Measurements from ENCODE around the gene CAPN2.
A peak's percentile ranks its signal among the peaks of the same experiment; 100 is the strongest.

Gene CAPN2

DNA sequence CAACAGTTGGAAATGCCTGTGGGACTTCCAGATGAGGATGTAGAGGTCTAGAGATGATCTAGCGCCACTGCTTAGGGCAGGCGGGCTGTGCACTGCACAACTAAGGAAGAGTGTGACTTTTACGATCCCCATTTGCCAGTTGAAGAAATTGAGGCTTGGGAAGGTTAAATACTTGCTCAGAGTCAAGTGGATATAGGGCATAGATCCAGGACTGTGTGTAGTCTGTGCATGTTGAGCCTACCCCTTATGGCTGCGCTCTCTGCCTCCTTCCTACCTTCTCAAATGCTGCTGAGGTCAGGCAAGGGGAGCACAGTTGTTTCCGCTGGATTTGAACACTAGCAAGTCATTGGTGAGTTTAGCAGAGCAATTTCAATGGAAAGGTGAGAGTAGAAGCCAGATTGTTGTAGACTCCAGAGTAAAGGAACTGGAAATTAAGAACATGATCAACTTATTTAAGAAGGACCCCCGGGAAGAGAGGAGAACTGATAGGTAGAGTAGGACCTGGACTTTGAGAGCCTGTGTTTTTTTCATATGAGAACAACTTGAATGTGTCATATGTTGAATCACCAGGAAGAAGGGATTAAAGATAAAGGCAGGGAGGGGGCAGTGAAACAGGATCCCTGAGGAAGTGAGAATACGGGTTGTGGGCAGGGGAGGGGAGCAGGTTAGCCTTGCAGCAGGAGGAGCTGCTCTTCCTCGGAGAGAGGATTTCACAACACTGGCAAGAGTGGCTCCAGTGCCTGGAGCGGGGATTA is 2.7 kb downstream of the CAPN2 start:
- no peak overlapping the region for H2AFZ ChIP-seq (ENCODE audit: low read length)
- H3K4me1 ChIP-seq (ENCODE audit: low read length), result peaks cover 56% of the 10 kb centered on the region
- H3K9me3 ChIP-seq (replicated peaks; ENCODE audit: insufficient read depth, low read length), result no peaks in the 10 kb centered on the region
- peaks cover 42% of the 10 kb centered on the region for H3F3A ChIP-seq (ENCODE audit: insufficient read depth, low read length)
- no peak for DNase-seq
- H3K9ac ChIP-seq (ENCODE audit: low read length), result peak overlapping the region; percentile 3; the same call in 1 of the 2 replicates
- peak overlapping the region; percentile 75 for H3K4me2 ChIP-seq (ENCODE audit: low read depth, low read length)
- no peaks in the 10 kb centered on the region for H3K9me2 ChIP-seq (replicated peaks; ENCODE audit: insufficient read depth, low read length)
- no peaks in the 10 kb centered on the region for H4K20me1 ChIP-seq (ENCODE audit: insufficient read depth, low read length)
- peaks cover 35% of the 10 kb centered on the region for H3K79me2 ChIP-seq (ENCODE audit: low read length)
- no peaks in the 10 kb centered on the region for H3K27me3 ChIP-seq (replicated peaks; ENCODE audit: insufficient read depth, low read length)
- H3K4me3 ChIP-seq (ENCODE audit: low read length), result peak overlapping the region; percentile 31
- peak overlapping the region; percentile 72; the same call in 1 of the 2 replicates for H3K27ac ChIP-seq (ENCODE audit: low read length)
- TF ChIP-seq, protein P1, sequence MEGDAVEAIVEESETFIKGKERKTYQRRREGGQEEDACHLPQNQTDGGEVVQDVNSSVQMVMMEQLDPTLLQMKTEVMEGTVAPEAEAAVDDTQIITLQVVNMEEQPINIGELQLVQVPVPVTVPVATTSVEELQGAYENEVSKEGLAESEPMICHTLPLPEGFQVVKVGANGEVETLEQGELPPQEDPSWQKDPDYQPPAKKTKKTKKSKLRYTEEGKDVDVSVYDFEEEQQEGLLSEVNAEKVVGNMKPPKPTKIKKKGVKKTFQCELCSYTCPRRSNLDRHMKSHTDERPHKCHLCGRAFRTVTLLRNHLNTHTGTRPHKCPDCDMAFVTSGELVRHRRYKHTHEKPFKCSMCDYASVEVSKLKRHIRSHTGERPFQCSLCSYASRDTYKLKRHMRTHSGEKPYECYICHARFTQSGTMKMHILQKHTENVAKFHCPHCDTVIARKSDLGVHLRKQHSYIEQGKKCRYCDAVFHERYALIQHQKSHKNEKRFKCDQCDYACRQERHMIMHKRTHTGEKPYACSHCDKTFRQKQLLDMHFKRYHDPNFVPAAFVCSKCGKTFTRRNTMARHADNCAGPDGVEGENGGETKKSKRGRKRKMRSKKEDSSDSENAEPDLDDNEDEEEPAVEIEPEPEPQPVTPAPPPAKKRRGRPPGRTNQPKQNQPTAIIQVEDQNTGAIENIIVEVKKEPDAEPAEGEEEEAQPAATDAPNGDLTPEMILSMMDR (IDR thresholded peaks at IDR 0.05; ENCODE audit: low read length), result no peak
- TF ChIP-seq EZH2phosphoT487 (IDR thresholded peaks at IDR 0.05; ENCODE audit: low read length), result no peak
- TF ChIP-seq EZH2 (optimal IDR thresholded peaks at IDR 0.05; ENCODE audit: low read depth, low read length), result no peak
- H3K36me3 ChIP-seq (replicated peaks; ENCODE audit: insufficient read depth, low read length), result no peaks in the 10 kb centered on the region; the same call in 1 of the 2 replicates

DNA sequence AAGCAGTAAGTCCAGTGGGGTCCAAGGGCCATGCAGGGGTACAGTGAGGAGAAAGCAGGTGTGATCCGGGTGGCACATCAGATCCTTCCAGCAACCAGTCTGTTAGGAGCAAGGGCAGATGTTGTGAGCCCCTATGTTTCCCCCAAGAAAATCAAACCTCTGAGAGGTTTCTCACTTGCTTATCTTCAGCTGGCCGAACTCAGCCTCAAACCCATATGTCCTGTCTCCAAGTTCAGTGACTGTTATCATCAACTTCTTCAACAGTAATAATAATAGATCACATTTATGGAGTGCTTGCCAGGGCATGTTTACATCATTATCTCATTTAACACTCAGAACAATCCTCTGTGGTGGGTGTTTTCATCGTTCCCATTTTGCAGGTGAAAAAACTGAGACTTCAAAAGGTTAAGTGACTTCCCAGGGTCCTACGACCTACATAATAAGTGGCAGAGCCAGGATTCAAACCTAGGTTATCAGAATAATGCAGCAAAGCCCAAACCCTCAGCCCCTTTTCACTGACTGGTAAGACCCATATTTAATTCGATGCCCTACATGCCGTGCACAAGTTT is 3.3 kb downstream of the CAPN2 start:
- no peak for DNase-seq
- H2AFZ ChIP-seq (ENCODE audit: low read length), result peak overlapping the region; percentile 7; the same call in 1 of the 2 replicates
- peak overlapping the region; percentile 3; the same call in 1 of the 2 replicates for H3K9ac ChIP-seq (ENCODE audit: low read length)
- peaks cover 42% of the 10 kb centered on the region for H3F3A ChIP-seq (ENCODE audit: insufficient read depth, low read length)
- peak overlapping the region; percentile 75 for H3K4me2 ChIP-seq (ENCODE audit: low read depth, low read length)
- no peaks in the 10 kb centered on the region for H3K9me3 ChIP-seq (replicated peaks; ENCODE audit: insufficient read depth, low read length)
- no peaks in the 10 kb centered on the region for H3K27me3 ChIP-seq (replicated peaks; ENCODE audit: insufficient read depth, low read length)
- peaks cover 59% of the 10 kb centered on the region for H3K4me1 ChIP-seq (ENCODE audit: low read length)
- peak overlapping the region; percentile 31 for H3K4me3 ChIP-seq (ENCODE audit: low read length)
- H3K79me2 ChIP-seq (ENCODE audit: low read length), result peaks cover 35% of the 10 kb centered on the region
- TF ChIP-seq, protein P1 (IDR thresholded peaks at IDR 0.05; ENCODE audit: low read length), result no peak
- no peak for TF ChIP-seq EZH2 (optimal IDR thresholded peaks at IDR 0.05; ENCODE audit: low read depth, low read length)
- TF ChIP-seq EZH2phosphoT487 (IDR thresholded peaks at IDR 0.05; ENCODE audit: low read length), result no peak
- no peaks in the 10 kb centered on the region for H4K20me1 ChIP-seq (ENCODE audit: insufficient read depth, low read length)
- no peaks in the 10 kb centered on the region for H3K9me2 ChIP-seq (replicated peaks; ENCODE audit: insufficient read depth, low read length)
- no peaks in the 10 kb centered on the region; the same call in 1 of the 2 replicates for H3K36me3 ChIP-seq (replicated peaks; ENCODE audit: insufficient read depth, low read length)
- peak overlapping the region; percentile 72; the same call in 1 of the 2 replicates for H3K27ac ChIP-seq (ENCODE audit: low read length)

GRCh38 chr1:223716302-223716862 is 4.0 kb downstream of the CAPN2 start:
- H3K36me3 ChIP-seq (replicated peaks; ENCODE audit: insufficient read depth, low read length), result no peaks in the 10 kb centered on the region; the same call in 1 of the 2 replicates
- peaks cover 35% of the 10 kb centered on the region for H3K79me2 ChIP-seq (ENCODE audit: low read length)
- peak overlapping the region; percentile 3; the same call in 1 of the 2 replicates for H3K9ac ChIP-seq (ENCODE audit: low read length)
- no peaks in the 10 kb centered on the region for H3K9me2 ChIP-seq (replicated peaks; ENCODE audit: insufficient read depth, low read length)
- peak; percentile 89 for DNase-seq
- H3K4me3 ChIP-seq (ENCODE audit: low read length), result peak overlapping the region; percentile 31
- peak overlapping the region; percentile 72 for H3K27ac ChIP-seq (ENCODE audit: low read length)
- peak overlapping the region; percentile 7; the same call in 1 of the 2 replicates for H2AFZ ChIP-seq (ENCODE audit: low read length)
- peaks cover 60% of the 10 kb centered on the region for H3K4me1 ChIP-seq (ENCODE audit: low read length)
- H4K20me1 ChIP-seq (ENCODE audit: insufficient read depth, low read length), result no peaks in the 10 kb centered on the region
- H3K9me3 ChIP-seq (replicated peaks; ENCODE audit: insufficient read depth, low read length), result no peaks in the 10 kb centered on the region
- no peaks in the 10 kb centered on the region for H3K27me3 ChIP-seq (replicated peaks; ENCODE audit: insufficient read depth, low read length)
- peaks cover 36% of the 10 kb centered on the region for H3F3A ChIP-seq (ENCODE audit: insufficient read depth, low read length)
- TF ChIP-seq, protein P1 (IDR thresholded peaks at IDR 0.05; ENCODE audit: low read length), result no peak
- TF ChIP-seq EZH2phosphoT487 (IDR thresholded peaks at IDR 0.05; ENCODE audit: low read length) (no peak), EZH2 (optimal IDR thresholded peaks at IDR 0.05; ENCODE audit: low read depth, low read length) (no peak)
- peak overlapping the region; percentile 75 for H3K4me2 ChIP-seq (ENCODE audit: low read depth, low read length)
